Motor neuron (in vitro differentiated cells): ENCODE measurements around the gene OXNAD1. TPM values are rescaled to one million over a fixed set of nuclear protein-coding genes. Genes with fewer than 3 reads are reported as not detected.

ENCODE experiments used
- ATAC-seq, 8 experiments: fragments of 200-7000 bp; cut with Tn5 transposase; replicated peaks in 6 of 8; 2 replicates each; pipeline ENCODE4 v1.8.0; 2021; ENCODE audit warnings: mild to moderate bottlenecking in 8 of 8, moderate library complexity in 8 of 8
- H3K27ac ChIP-seq, 2 donors: fragments of 250-450 bp; sonication (Bioruptor Pico); 2 replicates each; pipeline ENCODE4 v1.9.0; 2021; ENCODE audit warnings: antibody characterized with exemption in 2 of 2, mild to moderate bottlenecking in 2 of 2, moderate library complexity in 1 of 2
- H3K4me1 ChIP-seq, 2 donors: fragments of 250-450 bp; sonication (Bioruptor Pico); replicated peaks in 1 of 2; 2 replicates each; pipeline ENCODE4 v1.6.1; 2021; ENCODE audit warnings: antibody characterized with exemption in 2 of 2, mild to moderate bottlenecking in 2 of 2, moderate library complexity in 1 of 2
- H3K4me3 ChIP-seq, 5 donors: fragments of 250-450 bp; sonication (Bioruptor Pico); 2 replicates each; pipeline ENCODE4 v1.9.0; 2021; ENCODE audit warnings: antibody characterized with exemption in 5 of 5, mild to moderate bottlenecking in 5 of 5, moderate library complexity in 4 of 5
- WGBS, 10 experiments: fragments of 450-650 bp; shearing (Covaris generic); methylation state at CpG; one replicate each; pipeline ENCODE4 v1.0.0; 2022; 5-methylcytosine and 5-hydroxymethylcytosine counted together
- in situ Hi-C, 9 experiments: fragments of 400-800 bp; cut with MboI; loops; one replicate each; pipeline ENCODE4 v1.15.0; 2021; ENCODE audit warnings: low sequenced_read_pairs in 9 of 9, low pct_unique_long_range_greater_than_20kb in 2 of 9; ENCODE audit not compliant: unreplicated experiment in 9 of 9
- total RNA-seq, 8 experiments: library from RNA; unstranded; fragments of 300-600 nt; gene quantifications; 2 replicates each; pipeline versions ENCODE4 v1.2.3 to v1.2.4, GENCODE V29; 2022

Gene OXNAD1
- total RNA-seq, 8 experiments from 2014 or later, result 10.2 to 25.2 (median 18.1) TPM

DNA sequence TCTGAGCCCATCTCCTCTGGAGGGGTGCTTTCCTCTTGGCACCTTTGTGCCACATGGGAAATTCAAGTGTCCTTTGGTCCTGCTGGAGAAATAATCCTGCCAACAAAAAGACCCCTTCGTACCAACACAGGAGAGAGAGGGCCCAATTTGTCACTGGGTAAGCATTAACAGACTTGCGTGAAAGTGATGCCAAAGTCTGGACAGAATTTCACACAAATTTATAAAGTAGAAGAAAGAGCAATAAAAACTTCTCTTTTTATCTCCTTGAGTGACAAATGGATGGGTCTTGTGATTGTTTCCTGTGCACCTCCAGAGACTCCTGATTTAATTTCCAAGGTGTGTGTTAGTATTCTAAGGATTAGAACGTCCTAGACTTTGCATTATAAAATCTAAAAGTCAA, 15.1 kb upstream of the OXNAD1 start:
- in situ Hi-C loops, result loop anchor here in 3 of 9 experiments (25.0 kb wide), 2 partner anchors 438 to 613 kb away; no protein-coding TSS in a partner anchor
- ATAC-seq, result no peak
- no peak overlapping the region for H3K4me3 ChIP-seq
- no peak overlapping the region for H3K27ac ChIP-seq
- H3K4me1 ChIP-seq, result peaks cover 0 to 3% of the 10 kb centered on the region in 2 donors
- WGBS, 10 experiments, result 17 to 75% (median 53%) methylated on average over 1 to 3 of the region's 3 CpGs; no CpG with 5 or more reads in 1 of the 10 experiments

DNA sequence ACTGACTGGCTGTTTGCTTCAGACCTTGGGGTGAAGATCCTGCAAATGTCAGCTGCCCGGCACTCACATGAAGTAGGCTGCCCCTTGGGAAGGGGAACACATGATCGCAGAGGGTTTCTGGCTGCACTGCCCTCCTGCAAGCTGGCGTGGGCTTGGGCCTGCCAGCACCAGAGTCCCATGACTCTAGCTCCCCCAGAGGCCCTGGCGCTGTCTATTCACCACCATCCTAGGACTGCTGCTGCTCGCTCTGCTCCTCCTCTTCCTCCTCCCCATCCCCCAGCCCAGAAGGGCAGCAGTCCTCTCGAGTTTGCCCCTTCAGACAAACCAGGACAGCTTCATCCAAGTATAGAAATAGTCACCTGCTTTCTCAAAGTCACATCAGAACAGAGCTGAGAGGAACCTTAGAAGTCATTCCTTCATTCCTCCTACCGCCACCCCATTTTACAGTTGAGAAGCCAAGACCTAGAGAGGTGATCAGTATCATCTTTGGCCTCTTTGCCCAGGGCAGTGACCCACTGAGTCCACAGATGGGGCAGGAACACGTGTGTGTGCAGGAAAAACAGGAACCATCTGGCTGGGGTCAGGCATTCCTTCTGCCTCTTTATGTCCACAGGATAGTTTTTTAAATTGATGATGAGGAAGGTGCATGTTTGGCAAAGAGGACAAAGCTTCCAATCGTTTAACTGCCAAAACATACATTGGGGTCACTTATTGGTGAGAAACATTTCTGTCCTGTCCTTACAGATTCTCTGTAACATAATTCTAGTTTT, 13.5 kb upstream of the OXNAD1 start:
- Histone ChIP-seq H3K4me3 (no peak overlapping the region), H3K4me1 (peaks cover 0 to 3% of the 10 kb centered on the region in 2 donors), H3K27ac (no peak overlapping the region)
- no peak for ATAC-seq
- WGBS, 10 experiments, result 0 to 100% (median 74%) methylated on average over 1 to 7 of the region's 9 CpGs; no CpG with 5 or more reads in 1 of the 10 experiments
- in situ Hi-C loops, result no loop called here

DNA sequence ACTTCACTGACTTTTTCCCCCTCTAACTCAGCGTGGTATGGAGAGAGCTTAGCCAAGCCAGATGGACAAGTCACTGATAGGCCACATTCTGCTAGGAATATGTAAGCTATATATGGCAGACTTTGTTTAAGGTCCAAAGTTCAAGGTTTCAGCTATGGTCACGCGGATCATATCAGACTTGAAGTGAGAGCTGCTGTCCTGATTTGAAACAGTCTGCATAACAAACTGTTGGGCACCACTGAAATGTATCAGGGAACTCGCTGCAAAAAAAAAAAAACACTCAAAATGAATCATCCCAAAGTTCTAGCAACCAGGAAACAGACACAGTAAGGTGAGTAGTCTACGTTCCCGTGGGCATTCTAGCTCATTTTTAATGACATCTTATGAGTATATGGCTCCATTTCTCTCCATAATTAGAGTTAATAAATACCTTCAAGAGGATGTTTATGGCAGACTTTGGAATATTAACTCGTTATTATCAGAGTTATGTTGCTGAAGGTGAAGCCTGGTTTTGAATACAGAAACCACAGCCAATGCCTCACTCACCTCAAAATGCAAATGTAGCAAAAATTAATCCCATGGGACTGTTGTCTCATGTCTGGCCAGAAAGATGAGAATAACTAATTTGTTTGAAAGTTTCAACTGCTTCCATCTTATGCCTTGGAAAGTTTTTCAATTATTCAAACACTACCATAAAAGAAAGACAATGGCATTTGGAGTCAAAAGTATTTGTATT, 12.6 kb upstream of the OXNAD1 start:
- WGBS, 10 experiments, result 26 to 91% (median 76%) methylated on average over 2 to 7 of the region's 7 CpGs; no CpG with 5 or more reads in 1 of the 10 experiments
- no peak for ATAC-seq
- Histone ChIP-seq H3K27ac (no peak overlapping the region), H3K4me3 (no peak overlapping the region), H3K4me1 (no peaks in the 10 kb centered on the region)
- in situ Hi-C loops, result no loop called here

DNA sequence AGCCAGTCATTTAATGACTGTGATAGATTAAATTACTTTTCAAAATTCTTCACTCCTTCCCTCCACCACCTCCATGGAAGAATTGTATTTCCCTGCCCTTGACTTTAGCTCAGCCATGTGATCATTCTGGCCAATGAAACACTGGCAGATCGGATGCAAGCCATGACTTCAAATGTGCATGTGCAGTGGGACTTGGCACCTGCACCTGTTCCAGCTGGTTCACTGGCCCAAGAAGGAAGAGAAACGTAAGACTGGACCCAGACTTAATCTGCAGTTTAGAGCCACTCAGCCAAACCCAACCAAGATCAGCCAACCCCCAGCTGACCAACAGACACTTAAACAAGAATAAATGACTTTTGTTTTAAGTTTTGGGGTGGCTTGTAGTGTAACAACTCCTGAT, 12.0 kb upstream of the OXNAD1 start:
- H3K4me1 ChIP-seq, result no peaks in the 10 kb centered on the region
- H3K4me3 ChIP-seq, result no peak overlapping the region
- no peak for ATAC-seq
- in situ Hi-C loops, result no loop called here
- no peak overlapping the region for H3K27ac ChIP-seq
- whole genome bisulfite sequencing, 10 experiments, result 33 to 100% (median 79%) methylated on average over 1 to 2 of the region's 2 CpGs; no CpG with 5 or more reads in 3 of the 10 experiments

DNA sequence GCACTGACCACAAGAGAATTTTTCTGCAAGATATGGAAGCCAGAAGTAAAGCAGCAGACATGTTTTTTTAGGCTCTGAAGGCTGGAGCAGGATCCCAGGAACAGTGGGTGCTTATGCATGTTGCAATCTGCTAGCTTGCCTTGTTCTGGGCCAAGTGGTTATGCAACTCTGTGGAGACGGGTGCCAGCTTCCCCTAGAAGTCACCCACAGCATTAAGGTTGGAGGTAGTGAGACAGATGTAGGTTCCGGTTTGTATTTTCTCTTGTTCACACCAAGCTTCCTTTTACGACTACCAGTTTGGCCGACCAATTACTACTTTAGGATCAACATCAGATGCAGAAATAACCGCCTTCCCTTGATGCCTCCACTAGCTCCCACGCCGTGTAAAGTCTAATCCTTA, 11.4 kb upstream of the OXNAD1 start:
- WGBS, 10 experiments, result 68 to 94% (median 90%) methylated on average over 1 to 7 of the region's 7 CpGs; no CpG with 5 or more reads in 3 of the 10 experiments
- Histone ChIP-seq H3K4me3 (no peak overlapping the region), H3K27ac (no peak overlapping the region), H3K4me1 (no peaks in the 10 kb centered on the region)
- in situ Hi-C loops, result no loop called here
- ATAC-seq, result no peak

DNA sequence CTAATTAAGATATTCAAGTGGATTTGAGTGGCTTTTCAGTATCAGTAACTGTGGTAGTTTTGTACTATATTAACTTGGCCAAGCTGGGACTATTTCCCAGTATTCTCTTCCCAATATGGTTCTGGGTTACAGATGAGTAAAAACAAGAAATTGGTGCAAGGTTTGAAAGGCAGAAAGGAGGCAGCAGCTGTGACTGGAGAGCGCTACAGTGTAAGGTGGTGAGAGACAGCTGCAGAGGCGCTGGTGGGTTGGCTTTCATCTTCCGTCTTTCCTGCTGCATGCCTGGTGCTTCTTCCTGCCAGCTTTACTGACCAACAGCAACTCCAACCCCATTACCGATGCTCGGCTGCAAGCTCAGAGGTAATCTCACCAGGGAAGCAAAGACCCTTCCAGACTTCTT, 10.1 kb upstream of the OXNAD1 start:
- no peak for ATAC-seq
- in situ Hi-C loops, result no loop called here
- Histone ChIP-seq H3K27ac (no peak overlapping the region), H3K4me1 (no peaks in the 10 kb centered on the region), H3K4me3 (no peak overlapping the region)
- WGBS, 10 experiments, result 33 to 100% (median 57%) methylated on average over 1 to 5 of the region's 5 CpGs; no CpG with 5 or more reads in 3 of the 10 experiments

DNA sequence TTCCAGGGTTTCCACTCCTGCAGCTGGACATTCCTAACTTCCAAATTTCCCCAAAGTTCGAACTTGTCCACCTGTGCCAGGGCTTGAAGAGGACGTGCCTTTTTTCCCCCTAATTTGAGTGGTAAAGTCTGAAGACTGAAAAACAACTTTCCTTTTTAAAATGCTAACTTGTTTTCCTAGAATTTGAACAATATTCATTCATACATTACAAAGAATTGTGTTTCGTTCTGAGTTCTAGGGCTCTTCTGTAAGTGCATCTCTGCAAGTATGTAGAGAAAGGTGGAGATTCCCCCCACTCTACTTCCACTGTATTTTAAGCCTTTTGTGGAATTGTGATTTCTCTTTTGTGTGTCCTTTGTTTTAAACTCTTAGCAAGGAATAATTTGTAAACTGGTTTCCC, 9.7 kb upstream of the OXNAD1 start:
- no peak for ATAC-seq
- 41 to 100% (median 77%) methylated on average over 1 to 3 of the region's 3 CpGs; no CpG with 5 or more reads in 3 of the 10 experiments for WGBS, 10 experiments
- Histone ChIP-seq H3K4me3 (no peak overlapping the region), H3K27ac (no peak overlapping the region), H3K4me1 (no peaks in the 10 kb centered on the region)
- in situ Hi-C loops, result no loop called here

DNA sequence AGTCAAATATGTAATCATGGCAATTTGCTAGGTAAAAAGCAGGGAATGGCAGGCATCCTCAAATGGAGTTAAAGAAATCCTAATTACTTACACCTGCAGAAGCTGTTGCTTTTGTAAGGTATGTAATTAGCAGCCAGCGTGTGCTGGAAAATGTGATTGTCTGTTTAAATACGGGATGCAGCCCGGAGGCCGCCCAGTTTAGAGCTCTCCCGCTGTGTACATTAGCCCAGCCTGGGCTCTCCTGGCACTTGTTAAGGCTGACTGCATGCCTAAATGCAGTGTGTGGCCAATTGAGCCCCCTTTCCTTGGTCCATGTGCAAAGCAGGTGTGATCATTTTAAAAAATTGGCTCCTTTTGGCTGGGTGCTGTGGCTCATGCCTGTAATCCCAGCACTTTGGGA, 9.3 kb upstream of the OXNAD1 start:
- no peak overlapping the region for H3K27ac ChIP-seq
- WGBS, 10 experiments, result 13 to 92% (median 71%) methylated on average over 1 to 5 of the region's 5 CpGs; no CpG with 5 or more reads in 2 of the 10 experiments
- no peak for ATAC-seq
- H3K4me3 ChIP-seq, result no peak overlapping the region
- in situ Hi-C loops, result no loop called here
- no peaks in the 10 kb centered on the region for H3K4me1 ChIP-seq

DNA sequence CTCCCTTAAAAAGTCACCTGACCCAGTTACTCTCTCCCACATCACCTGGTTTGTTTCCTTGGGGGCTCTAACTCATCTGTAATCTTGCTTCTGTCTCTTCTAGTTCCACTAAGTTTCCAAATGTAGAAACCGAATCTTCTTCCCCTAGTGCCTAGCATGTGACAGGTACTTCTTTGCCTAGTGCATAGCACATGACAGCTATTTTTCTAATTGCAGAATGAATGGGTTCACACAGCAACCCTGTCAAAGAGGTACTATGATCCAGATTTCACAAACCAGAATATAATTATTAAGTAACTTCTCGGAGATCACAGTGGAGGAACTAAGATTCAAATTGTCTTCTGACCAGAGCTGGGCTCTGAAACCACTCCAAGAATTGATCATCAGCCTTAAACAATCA, 7.7 kb upstream of the OXNAD1 start:
- 29 to 100% (median 98%) methylated on average over 1 to 2 of the region's 2 CpGs for WGBS, 10 experiments
- Histone ChIP-seq H3K4me3 (no peak overlapping the region), H3K27ac (no peak overlapping the region), H3K4me1 (no peaks in the 10 kb centered on the region)
- ATAC-seq, result no peak
- in situ Hi-C loops, result no loop called here

DNA sequence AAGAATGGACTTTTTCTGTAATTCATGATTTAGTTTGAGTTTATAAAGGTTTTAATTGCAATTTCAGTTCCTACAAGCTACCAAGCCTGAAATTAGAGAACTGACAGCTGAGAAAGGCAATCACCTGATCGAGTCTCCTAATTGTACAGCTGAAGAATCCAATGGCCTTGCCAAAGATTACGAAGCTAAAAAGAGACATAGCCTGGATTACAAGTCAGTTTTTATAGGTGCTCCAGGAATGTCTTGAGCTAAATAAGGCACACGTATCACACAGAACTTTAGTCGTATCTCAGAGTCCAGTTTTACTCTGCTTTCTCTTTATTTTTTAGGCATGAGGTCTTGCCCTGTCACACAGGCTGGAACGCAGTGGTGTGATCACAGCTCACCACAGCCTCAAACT, 6.8 kb upstream of the OXNAD1 start:
- Histone ChIP-seq H3K4me1 (peaks cover 0 to 1% of the 10 kb centered on the region in 2 donors), H3K4me3 (no peak overlapping the region), H3K27ac (no peak overlapping the region)
- no peak for ATAC-seq
- WGBS, 10 experiments, result 65 to 100% (median 85%) methylated on average over 2 to 5 of the region's 5 CpGs; no CpG with 5 or more reads in 1 of the 10 experiments
- in situ Hi-C loops, result no loop called here

DNA sequence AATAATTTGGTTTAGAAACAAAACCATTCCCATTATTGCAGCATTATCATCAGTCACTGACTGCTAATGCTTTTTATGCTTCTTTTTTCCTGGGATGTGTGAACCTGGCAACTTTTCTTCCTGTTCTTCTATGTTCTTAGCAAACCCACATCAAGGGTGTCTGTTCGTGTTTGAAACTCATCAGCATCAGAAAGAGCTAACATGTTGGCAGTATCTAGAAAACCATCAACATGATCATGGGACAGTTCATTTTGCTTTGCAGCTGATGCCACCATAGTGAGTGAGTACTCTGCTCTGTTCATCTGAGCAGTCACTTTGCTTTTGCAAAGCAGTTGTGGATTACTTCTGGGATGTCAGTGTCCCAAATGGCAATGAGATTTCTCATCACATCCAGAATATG, 6.1 kb upstream of the OXNAD1 start:
- Histone ChIP-seq H3K4me3 (no peak overlapping the region), H3K4me1 (peaks cover 0 to 8% of the 10 kb centered on the region in 2 donors), H3K27ac (no peak overlapping the region)
- 40 to 100% (median 80%) methylated on average over 1 of the region's 1 CpG; no CpG with 5 or more reads in 3 of the 10 experiments for WGBS, 10 experiments
- no peak for ATAC-seq
- in situ Hi-C loops, result no loop called here

DNA sequence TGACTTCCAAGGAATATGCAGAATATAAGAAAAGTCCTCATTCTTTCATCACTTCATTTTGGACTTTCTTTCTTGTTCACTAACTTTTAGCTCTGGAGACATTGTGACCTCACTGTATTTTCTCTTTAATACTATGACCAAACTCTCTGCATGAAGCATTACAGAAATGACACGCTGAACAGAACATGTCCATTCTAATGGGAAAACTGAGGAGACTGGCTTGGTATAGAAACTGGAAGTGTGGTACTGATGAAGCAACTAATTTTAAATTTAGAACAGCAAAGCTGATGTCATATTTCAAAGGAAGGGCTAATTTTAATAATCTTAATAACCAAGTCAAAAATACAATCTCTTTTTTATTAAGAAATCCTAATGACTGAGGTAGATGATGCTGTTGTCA, 5.0 kb upstream of the OXNAD1 start:
- 83 to 100% (median 100%) methylated on average over 1 of the region's 1 CpG; no CpG with 5 or more reads in 2 of the 10 experiments for WGBS, 10 experiments
- no peak for ATAC-seq
- Histone ChIP-seq H3K4me3 (no peak overlapping the region), H3K4me1 (peaks cover 0 to 9% of the 10 kb centered on the region in 2 donors), H3K27ac (no peak overlapping the region)
- in situ Hi-C loops, result no loop called here

DNA sequence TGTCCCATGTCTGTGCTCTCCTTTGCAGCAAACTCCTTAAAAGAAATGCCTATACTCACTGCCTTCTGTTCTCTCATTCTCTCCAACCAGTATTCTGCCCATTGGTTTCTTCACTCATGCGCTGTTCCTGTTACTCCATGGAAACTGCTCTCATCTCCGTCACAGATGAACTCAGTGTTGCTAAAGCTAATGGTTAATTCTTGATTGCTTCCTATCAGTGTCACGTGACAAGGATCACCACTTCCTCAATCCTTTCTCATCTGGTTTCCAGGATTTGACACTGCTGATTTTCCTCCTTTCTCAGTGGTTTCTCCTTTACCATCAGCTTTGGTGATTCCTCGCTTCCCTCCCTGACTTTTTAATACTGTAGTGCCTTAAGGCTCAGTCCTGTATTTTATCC, 2.8 kb upstream of the OXNAD1 start:
- H3K4me3 ChIP-seq, result no peak overlapping the region

More for the DNA sequence above, 2.8 kb upstream of the OXNAD1 start:
- 34 to 100% (median 81%) methylated on average over 2 to 4 of the region's 4 CpGs for WGBS, 10 experiments
- peaks cover 0 to 23% of the 10 kb centered on the region in 2 donors for H3K4me1 ChIP-seq
- ATAC-seq, result no peak
- in situ Hi-C loops, result no loop called here
- H3K27ac ChIP-seq, result no peak overlapping the region
